Activated CD8-positive, alpha-beta memory T cell treated with anti-CD3 and anti-CD28 coated beads for 1 hour (primary cell): ENCODE data around the gene EPN1.

ENCODE experiments used
- DNase-seq, 2 donors: peaks; one replicate each; pipeline ENCODE4 v3.0.0-alpha.2; 2020; ENCODE audit warnings: low read depth in 1 of 2; ENCODE audit errors: extremely low read depth in 1 of 2

Gene EPN1

GRCh38 chr19:55660404-55660803 lies 14.6 kb upstream of the EPN1 start:
- DNase-seq = no peak

DNA sequence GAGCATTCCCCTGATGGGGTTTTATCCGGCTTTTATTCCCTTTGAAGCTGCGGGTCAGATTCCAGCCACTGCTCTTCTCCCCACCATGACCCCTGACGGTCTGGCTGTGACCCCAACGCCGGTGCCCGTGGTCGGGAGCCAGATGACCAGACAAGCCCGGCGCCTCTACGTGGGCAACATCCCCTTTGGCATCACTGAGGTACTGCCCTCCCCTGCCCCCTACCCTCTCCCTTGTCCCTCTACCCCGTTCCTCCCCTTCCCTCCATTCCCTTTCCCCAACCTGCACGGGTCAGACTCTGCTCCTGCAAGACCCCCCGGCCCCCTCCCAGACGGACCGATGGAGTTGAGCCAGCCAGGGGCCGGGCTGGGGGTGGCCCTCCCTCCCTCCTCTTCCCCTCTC lies 14.0 kb upstream of the EPN1 start:
- DNase-seq = no peak

DNA sequence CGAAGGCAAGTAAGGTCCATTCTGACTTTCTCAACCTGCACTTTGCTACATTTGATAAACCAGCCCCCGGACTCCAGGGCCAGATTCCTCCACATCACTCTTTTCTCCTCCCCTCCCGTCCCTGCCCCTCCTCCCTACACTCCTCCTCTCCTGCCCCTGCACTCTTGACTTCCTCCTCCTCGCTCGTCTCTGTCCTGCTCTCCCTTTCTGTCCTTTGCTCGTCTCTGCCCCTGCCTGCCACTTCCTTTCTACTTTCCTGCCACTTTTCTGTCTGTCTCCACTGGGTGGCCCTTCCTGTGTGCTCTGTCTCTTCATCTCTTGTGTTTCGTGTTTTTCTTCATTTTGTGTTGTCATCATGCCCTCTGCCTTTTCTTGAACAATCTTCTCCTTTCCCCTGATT lies 13.2 kb upstream of the EPN1 start:
- DNase-seq = no peak

DNA sequence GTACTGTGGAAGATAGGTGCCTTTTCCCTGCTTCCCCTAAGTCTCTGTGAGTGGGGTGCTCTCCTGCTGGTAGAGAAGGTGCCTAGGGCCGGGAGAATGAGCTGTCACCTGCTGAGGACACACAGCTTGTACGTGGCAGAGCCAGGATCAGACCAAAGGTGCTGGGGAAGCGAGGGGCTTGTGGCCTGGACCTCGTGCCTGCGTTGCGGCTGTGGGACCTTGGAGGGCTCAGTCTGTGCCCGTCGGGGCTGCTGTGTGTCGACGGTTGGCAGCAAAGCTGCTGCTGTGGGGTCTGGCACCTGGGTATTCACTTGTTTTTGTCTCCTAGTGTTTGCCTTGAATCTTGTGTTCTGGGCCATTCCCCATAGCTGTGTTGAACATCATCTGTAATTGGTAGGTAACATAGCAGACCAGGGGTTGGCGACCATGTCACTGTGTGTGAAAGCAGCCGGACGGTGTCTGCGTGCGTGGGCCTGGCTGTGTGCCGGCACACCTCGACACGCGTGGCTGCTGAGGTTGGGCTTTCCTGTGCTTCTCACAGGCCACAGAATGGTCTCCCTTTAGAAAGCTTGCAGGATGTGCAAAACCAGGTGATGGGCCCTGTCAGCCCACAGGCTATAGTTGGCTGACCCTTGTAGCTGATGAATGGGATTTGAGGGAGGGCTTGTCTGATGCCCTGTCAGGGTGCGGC lies 11.0 kb upstream of the EPN1 start:
- DNase-seq = no peak

GRCh38 chr19:55666343-55667005 lies 8.6 kb upstream of the EPN1 start:
- DNase-seq = no peak

DNA sequence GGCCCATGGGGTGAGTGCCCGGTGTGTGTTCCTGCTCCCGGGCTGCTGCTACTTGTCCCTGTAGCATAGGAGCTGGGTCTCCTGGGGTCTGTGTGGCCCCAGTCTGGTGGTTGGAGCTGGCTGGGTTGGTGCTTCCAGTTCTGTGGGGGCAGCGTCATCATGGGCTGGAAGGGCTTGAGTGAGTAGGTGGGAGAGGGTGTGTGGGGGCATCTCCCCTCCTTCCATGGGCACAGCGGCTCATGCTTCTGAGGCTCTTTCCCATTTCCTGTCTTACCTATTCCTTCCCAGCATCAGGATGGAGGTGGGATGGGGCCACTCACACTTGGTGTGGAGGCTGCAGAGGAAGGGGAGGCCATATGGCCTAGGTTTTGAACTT lies 8.0 kb upstream of the EPN1 start:
- no peak for DNase-seq

DNA sequence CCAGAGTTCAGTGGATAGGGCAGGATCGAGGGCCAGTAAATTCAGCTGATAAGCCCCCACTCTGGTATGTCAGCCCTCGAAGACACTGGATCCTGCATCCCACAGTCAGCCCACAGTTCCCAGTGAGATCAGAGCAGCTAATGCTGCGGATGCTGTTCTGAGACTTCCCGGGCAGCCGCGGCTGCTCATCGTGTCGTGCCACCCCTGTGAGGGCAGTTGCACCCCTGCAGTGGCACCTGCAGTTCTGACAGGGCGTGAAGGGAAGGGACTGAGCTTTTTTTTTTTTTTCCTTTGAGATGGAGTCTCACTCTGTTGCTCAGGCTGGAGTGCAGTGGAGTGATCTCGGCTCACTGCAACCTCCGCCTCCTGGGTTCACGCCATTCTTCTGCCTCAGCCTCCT lies 7.5 kb upstream of the EPN1 start:
- DNase-seq = no peak

- no peak for DNase-seq
Measured at GRCh38 chr19:55667958-55668357, 7.1 kb upstream of the EPN1 start.

DNA sequence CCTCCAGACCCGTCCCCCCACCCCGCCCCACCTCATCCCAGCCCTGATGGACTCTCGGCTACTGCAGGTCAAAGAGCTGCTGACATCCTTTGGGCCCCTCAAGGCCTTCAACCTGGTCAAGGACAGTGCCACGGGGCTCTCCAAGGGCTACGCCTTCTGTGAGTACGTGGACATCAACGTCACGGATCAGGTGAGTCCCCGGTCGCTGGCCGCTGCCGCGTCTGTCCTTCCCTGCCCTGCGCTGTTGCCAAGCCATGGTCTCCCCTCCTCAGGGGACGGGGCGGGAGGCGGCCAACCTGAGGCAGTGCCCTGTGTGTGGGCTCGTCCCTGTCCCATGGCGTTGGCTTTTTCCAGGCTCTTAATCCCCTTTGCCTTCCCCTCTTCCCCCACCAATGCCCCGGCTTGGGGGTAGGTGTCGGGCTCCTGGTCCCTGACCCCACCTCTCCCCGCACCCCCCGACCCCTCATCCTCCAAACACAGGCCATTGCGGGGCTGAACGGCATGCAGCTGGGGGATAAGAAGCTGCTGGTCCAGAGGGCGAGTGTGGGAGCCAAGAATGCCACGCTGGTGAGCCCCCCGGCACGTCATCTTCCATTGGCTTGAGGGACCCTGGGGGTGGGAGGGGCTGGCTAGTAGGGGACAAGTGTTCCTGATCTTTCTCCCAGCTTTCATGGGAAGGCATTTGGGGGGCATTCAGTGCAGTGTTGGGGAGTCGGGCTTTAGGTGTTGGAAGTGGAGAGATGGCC lies 6.2 kb upstream of the EPN1 start:
- no peak for DNase-seq

DNA sequence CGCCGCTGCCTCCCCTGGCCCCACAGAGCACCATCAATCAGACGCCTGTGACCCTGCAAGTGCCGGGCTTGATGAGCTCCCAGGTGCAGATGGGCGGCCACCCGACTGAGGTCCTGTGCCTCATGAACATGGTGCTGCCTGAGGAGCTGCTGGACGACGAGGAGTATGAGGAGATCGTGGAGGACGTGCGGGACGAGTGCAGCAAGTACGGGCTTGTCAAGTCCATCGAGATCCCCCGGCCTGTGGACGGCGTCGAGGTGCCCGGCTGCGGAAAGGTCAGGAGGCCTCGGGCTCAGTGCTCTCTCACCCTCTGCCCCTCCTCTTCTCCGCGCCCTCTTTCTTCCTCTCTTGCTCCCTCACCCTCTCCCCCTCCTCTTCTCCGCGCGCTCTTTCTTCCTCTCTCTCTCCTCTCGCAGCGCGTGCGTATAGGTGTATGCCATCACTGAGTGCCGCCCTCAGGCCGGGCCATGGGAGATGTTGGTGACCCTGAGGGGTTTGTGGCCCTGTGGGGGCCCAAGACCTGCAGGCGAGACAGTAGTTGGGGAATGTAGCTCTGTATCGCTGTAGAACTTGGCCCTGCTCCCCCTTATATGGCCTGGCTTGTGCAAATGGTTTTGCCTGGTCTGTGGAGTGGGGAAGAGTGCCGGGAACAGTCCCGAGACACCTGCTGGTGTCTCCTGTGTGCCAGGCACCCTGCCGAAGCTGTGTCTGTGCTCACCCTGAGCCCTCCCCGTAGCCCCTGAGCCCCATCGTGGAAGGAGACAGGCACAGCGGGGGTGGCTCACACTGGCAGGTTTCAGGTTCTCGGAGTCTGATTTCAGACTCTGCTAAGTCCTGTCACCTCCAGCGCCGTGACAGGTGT lies 5.4 kb upstream of the EPN1 start:
- DNase-seq = no peak

DNA sequence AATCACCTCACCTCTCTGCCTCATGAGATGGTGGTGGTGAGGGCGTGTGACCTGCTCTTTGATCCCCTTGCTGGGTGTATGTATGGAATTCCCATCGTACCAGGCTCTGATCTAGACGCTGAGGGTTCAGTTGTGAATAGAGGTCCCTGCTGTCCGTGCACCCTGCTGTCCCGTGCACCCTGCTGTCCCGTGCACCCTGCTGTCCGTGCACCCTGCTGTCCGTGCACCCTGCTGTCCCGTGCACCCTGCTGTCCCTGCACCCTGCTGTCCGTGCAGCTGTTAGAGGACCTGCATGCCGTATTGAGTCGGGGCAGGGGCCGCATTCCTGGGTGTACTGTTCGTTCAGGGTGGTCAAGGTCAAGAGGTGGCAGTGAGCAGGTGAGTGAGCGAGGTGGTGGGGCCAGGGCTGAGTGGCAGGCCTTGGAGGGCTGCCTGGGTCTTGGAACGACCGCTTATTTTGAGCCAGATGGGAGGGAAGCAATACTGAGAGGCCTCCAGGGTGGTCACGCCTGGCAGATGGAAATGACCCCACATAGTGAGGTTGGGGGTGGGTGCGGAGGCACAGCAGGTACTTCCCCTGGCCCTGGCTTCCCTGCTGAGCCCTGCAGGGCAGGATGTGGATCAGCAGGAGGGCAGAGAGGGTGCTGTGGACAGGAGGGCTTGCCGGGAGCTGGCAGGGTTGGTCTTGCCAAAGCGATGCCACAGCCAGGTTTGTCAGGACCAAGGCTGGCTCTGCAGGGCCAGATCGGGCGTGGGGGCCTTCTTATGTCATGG lies 4.6 kb upstream of the EPN1 start:
- DNase-seq = no peak

- DNase-seq = no peak
Measured at GRCh38 chr19:55671054-55671378, 4.0 kb upstream of the EPN1 start.

DNA sequence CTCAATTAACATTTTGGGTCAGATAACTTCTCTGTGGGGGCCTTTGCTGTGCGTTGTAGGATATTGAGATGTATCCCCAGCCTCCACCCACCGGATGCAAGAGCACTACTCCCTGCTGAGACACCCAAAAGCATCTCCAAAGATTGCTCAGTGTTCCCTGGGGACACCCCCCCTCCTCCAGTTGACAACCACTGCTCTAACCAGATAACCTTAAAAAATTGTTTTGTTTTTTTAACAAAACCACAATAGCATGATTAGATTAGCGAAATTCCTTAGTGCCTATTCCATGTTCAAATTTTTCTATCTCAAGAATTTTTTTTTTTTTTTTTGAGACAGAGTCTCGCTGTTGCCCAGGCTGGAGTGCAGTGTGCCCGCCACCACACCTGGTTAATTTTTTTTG lies 2.6 kb upstream of the EPN1 start:
- DNase-seq = no peak

- no peak for DNase-seq
Measured at GRCh38 chr19:55673465-55673864, 1.6 kb upstream of the EPN1 start.

GRCh38 chr19:55673889-55674288 lies 1.1 kb upstream of the EPN1 start:
- no peak for DNase-seq

DNA sequence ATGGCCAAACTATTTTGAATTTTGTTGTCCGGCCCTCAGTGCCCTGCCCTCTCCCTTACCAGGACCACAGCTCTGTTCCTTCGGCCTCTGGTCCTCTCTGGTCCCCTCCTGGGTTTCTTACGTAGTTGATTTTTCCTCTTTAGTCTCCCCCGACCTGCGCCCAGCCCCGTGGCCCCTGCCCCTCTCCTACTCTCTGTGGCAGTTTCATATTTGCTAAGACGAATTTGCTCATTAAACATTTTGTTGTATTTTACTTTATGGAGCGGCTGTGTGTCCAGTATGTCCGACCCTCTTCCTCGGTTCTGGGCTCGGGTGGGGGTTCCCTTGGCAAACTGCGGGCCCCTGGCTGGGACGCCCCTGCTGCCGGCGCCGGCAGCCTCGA lies 576 bp upstream of the EPN1 start:
- no peak for DNase-seq

DNA sequence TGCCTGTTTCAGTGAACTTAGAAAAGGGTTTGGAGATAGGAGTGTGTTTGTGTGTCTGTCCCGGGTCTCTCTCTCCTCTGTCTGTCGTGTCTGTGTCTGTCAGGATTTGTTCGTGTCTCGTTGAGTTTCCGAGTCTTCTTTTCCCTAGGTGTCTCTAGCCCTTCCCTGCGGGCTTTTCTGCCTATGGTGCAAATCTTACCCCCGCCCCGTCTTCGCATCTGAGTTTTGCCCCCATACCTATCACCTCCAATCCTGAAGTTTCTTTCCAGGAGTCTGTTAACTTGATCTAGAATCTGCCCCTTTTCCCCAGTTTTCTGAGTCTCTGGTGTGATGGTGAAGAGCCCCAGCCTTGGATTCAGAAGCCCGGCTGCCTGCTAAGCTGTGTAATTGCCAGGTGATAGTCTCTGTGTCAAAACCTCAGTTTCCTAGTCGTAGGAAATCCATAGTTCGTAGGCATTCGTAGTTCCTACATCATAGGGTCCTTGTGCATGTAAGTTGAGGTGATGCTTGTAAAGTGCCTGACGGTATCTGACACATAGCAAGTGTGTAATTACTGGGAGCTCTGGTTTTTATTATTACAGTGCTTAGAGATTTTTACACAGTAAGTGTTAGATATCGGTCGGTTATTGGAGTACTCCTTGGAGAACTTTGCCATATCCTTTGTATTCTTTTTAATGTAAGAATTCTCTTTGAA lies 782 bp downstream of the EPN1 start:
- no peak for DNase-seq

DNA sequence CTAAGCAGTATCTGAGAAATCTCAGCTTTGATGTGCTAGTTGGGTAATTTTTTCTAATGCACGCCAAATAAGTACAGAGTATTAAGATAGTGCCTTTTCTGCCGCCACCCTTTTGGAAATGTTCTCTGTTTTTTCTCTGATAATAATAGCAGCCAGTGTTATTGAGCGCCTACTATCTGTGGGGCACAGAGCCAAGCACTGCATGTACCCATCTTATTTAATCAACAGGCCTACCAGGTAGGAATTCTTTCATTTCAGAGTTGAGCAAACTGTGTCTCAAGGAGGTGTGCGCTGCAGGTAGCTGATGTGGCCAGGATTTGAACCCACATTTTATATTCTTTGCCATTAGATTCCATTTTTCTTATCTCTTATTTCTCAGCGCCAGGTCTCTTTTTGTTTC lies 1.4 kb downstream of the EPN1 start:
- no peak for DNase-seq

DNA sequence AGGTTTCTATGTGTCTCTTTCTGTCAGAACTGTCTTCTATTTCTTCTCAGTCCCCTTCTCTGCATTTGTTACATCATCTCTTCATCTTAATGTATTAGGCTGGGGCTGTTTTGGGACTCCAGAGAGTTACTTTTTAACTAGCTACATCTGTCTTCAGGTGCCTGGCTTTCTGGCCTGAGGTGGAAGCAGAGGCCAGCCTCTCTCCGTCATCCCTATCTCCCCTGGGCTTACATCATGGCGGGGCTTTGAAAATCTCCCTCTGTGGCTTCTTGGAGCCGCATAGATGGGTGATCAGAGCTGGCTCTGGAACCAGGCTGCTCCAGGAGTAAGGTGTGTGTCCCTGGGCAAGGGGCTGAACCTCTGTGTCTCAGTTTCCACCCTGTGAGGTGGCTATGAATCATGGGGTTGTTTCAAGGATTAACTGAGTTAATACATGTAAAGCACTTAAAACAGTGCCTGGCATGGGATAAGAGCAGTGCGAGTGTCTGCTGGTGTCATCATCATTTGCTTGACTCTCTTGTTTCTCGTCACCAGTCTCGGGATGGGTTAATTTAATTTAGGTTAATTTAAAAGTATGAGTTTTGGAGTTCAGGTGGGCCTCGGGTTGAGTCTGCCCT lies 2.0 kb downstream of the EPN1 start:
- no peak for DNase-seq

GRCh38 chr19:55677572-55678028 lies 2.6 kb downstream of the EPN1 start:
- no peak for DNase-seq
